Parathyroid adenoma (tissue), 2 donors: ENCODE results near the gene FMNL2.

Source experiments
- H2AFZ ChIP-seq: fragments of 300-600 bp; sonication (generic); one replicate; pipeline ENCODE4 v1.7.0; 2017; ENCODE audit warnings: antibody characterized with exemption, mild to moderate bottlenecking
- H3K27ac ChIP-seq: fragments of 300-600 bp; sonication (generic); one replicate; pipeline ENCODE4 v1.7.0; 2017
- H3K27me3 ChIP-seq: fragments of 300-600 bp; sonication (generic); one replicate; pipeline ENCODE4 v1.7.0; 2017; ENCODE audit warnings: low read length; ENCODE audit not compliant: control insufficient read depth, insufficient read depth
- H3K36me3 ChIP-seq: fragments of 300-600 bp; sonication (generic); one replicate; pipeline ENCODE4 v1.7.0; 2017; ENCODE audit warnings: low read length; ENCODE audit not compliant: control insufficient read depth, insufficient read depth
- H3K4me1 ChIP-seq: fragments of 300-600 bp; sonication (generic); one replicate; pipeline ENCODE4 v1.7.0; 2017; ENCODE audit warnings: control low read depth
- H3K4me2 ChIP-seq: fragments of 300-600 bp; sonication (generic); one replicate; pipeline ENCODE4 v1.7.0; 2017; ENCODE audit warnings: low read length
- H3K4me3 ChIP-seq: fragments of 300-600 bp; sonication (generic); one replicate; pipeline ENCODE4 v1.7.0; 2017; ENCODE audit warnings: low read depth, low read length
- H3K79me2 ChIP-seq: fragments of 300-600 bp; sonication (generic); one replicate; pipeline ENCODE4 v1.7.0; 2017; ENCODE audit warnings: control low read depth
- H3K9ac ChIP-seq: fragments of 300-600 bp; sonication (generic); one replicate; pipeline ENCODE4 v1.7.0; 2017; ENCODE audit warnings: mild to moderate bottlenecking
- H3K9me3 ChIP-seq: fragments of 300-600 bp; sonication (generic); one replicate; pipeline ENCODE4 v1.7.0; 2017; ENCODE audit warnings: low read length; ENCODE audit not compliant: control insufficient read depth
- CTCF ChIP-seq: fragments of 300-600 bp; sonication (generic); IDR thresholded peaks from one replicate; pipeline ENCODE4 v1.7.0; 2017; ENCODE audit warnings: antibody characterized with exemption, mild to moderate bottlenecking
- donor health status: primary hyperparathyroidism.

The FMNL2 gene

GRCh38 chr2:152380261-152381055 lies 45.5 kb downstream of the FMNL2 start:
- TF ChIP-seq CTCF = no peak
- no peaks in the 10 kb centered on the region for H3K9me3 ChIP-seq

GRCh38 chr2:152383702-152384101 lies 48.7 kb downstream of the FMNL2 start:
- H3K27ac ChIP-seq = no peak overlapping the region
- TF ChIP-seq CTCF = no peak
- no peaks in the 10 kb centered on the region for H3K9me3 ChIP-seq
- no peaks in the 10 kb centered on the region for H3K27me3 ChIP-seq
- H3K4me3 ChIP-seq = no peak overlapping the region
- no peak overlapping the region for H3K9ac ChIP-seq
- peaks cover 10% of the 10 kb centered on the region for H3K79me2 ChIP-seq
- H2AFZ ChIP-seq = no peak overlapping the region
- H3K36me3 ChIP-seq = no peaks in the 10 kb centered on the region
- H3K4me2 ChIP-seq = no peak overlapping the region
- H3K4me1 ChIP-seq = peaks cover 10% of the 10 kb centered on the region

More at GRCh38 chr2:152380261-152381055, 45.5 kb downstream of the FMNL2 start:
- no peak overlapping the region for H3K4me2 ChIP-seq
- H3K36me3 ChIP-seq = no peaks in the 10 kb centered on the region
- H3K27ac ChIP-seq = no peak overlapping the region
- peaks cover 10% of the 10 kb centered on the region for H3K79me2 ChIP-seq
- peaks cover 17% of the 10 kb centered on the region for H3K4me1 ChIP-seq
- no peak overlapping the region for H3K9ac ChIP-seq
- H2AFZ ChIP-seq = no peak overlapping the region
- H3K27me3 ChIP-seq = no peaks in the 10 kb centered on the region
- H3K4me3 ChIP-seq = no peak overlapping the region

GRCh38 chr2:152384992-152385391 lies 50.0 kb downstream of the FMNL2 start:
- H3K36me3 ChIP-seq = no peaks in the 10 kb centered on the region
- H3K27ac ChIP-seq = no peak overlapping the region
- no peaks in the 10 kb centered on the region for H3K27me3 ChIP-seq
- no peak overlapping the region for H3K9ac ChIP-seq
- peaks cover 10% of the 10 kb centered on the region for H3K4me1 ChIP-seq
- H2AFZ ChIP-seq = no peak overlapping the region
- no peak overlapping the region for H3K4me3 ChIP-seq
- TF ChIP-seq CTCF = no peak
- H3K79me2 ChIP-seq = peaks cover 17% of the 10 kb centered on the region
- no peak overlapping the region for H3K4me2 ChIP-seq
- H3K9me3 ChIP-seq = no peaks in the 10 kb centered on the region

GRCh38 chr2:152385650-152386049 lies 50.7 kb downstream of the FMNL2 start:
- H2AFZ ChIP-seq = no peak overlapping the region
- H3K9me3 ChIP-seq = no peaks in the 10 kb centered on the region
- H3K27ac ChIP-seq = no peak overlapping the region
- H3K27me3 ChIP-seq = no peaks in the 10 kb centered on the region
- peaks cover 18% of the 10 kb centered on the region for H3K79me2 ChIP-seq
- H3K36me3 ChIP-seq = no peaks in the 10 kb centered on the region
- no peak for TF ChIP-seq CTCF
- no peak overlapping the region for H3K9ac ChIP-seq
- peaks cover 8% of the 10 kb centered on the region for H3K4me1 ChIP-seq
- no peak overlapping the region for H3K4me2 ChIP-seq
- no peak overlapping the region for H3K4me3 ChIP-seq

- TF ChIP-seq CTCF = no peak
- Histone ChIP-seq H3K79me2 (peaks cover 19% of the 10 kb centered on the region), H3K9ac (no peak overlapping the region), H3K27me3 (no peaks in the 10 kb centered on the region), H3K27ac (no peak overlapping the region), H3K4me1 (peaks cover 6% of the 10 kb centered on the region), H3K4me3 (no peak overlapping the region), H2AFZ (no peak overlapping the region), H3K9me3 (no peaks in the 10 kb centered on the region), H3K4me2 (no peak overlapping the region), H3K36me3 (no peaks in the 10 kb centered on the region)
Measured at GRCh38 chr2:152386266-152386665, 51.3 kb downstream of the FMNL2 start.
